H1 (cell line): ENCODE data around the gene ST6GALNAC3.

Experiments used
- CTCF ChIP-seq, 3 experiments: IDR thresholded peaks; 1 replicate in 2 of 3; 2 replicates in 1 of 3; pipeline versions ENCODE4 v1.5.1 to v1.6.1; 2011; ENCODE audit warnings: low read length in 3 of 3, mild to moderate bottlenecking in 3 of 3, inconsistent platforms in 2 of 3, low read depth in 1 of 3, moderate library complexity in 1 of 3; ENCODE audit not compliant: insufficient read depth in 1 of 3; ENCODE audit errors: control extremely low read depth in 1 of 3
- GABPA ChIP-seq: IDR thresholded peaks from 2 replicates; pipeline ENCODE4 v1.6.1; 2011; ENCODE audit warnings: mild to moderate bottlenecking, low read length, moderate library complexity, borderline replicate concordance; ENCODE audit not compliant: insufficient read depth
- MAX ChIP-seq: IDR thresholded peaks from 2 replicates; pipeline ENCODE4 v1.6.1; 2012; ENCODE audit warnings: inconsistent platforms
- POU5F1 ChIP-seq: IDR thresholded peaks from 2 replicates; pipeline ENCODE4 v1.6.1; 2011; ENCODE audit warnings: low read depth, mild to moderate bottlenecking, low read length, moderate library complexity
- RNF2 ChIP-seq: fragments of 200-900, 300-1000 bp; sonication (generic); IDR thresholded peaks from 2 replicates; pipeline ENCODE4 v1.7.1; 2016; ENCODE audit warnings: borderline replicate concordance, low read depth, mild to moderate bottlenecking, antibody characterized with exemption, low read length; ENCODE audit not compliant: poor library complexity, severe bottlenecking; ENCODE audit errors: missing control alignments
- RXRA ChIP-seq: IDR thresholded peaks from 2 replicates; pipeline ENCODE4 v1.6.1; 2011; ENCODE audit warnings: low read depth, mild to moderate bottlenecking, low read length, moderate library complexity; ENCODE audit not compliant: insufficient read depth
- SIN3A ChIP-seq, 2 experiments: IDR thresholded peaks in 1 of 2; conservative IDR thresholded peaks in 1 of 2; 2 replicates each; pipeline ENCODE4 v1.6.1; 2011 to 2012; ENCODE audit warnings: low read length in 2 of 2, improper control_type of control experiment in 1 of 2, low read depth in 1 of 2, mild to moderate bottlenecking in 1 of 2
- TAF1 ChIP-seq: IDR thresholded peaks from 2 replicates; pipeline ENCODE4 v1.6.1; 2011; ENCODE audit warnings: mild to moderate bottlenecking, low read depth, low read length

DNA sequence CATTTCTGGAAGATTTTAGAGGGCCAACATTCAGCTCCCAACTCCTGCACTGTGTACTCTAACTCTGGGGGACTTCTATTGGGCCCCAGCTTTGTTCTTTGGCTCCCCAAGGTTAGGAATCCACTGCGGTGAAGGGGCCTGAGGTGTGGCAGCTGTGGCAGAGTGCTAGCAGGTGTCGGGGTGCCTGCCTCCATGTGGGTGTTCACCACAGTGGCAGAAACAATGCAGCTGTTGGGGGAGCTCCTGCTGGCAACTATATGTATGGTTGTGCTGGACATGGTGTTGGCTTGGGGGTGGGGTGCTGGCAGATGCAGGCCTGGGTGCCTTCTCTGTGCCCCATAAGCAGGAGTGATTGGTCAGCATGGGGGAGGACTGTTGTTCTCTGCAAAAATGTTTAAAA, 95.5 kb downstream of the ST6GALNAC3 start:
- TF ChIP-seq TAF1 (no peak), RNF2 (no peak), SIN3A (conservative IDR thresholded peaks at IDR 0.05 in 1 of 2, IDR thresholded peaks at IDR 0.05 in 1 of 2; ENCODE audit: low read depth in 1 of 2, low read length in 2 of 2) (no peak), RXRA (no peak), POU5F1 (no peak), CTCF (IDR thresholded peaks at IDR 0.05; ENCODE audit: control extremely low read depth in 1 of 3, insufficient read depth in 1 of 3, low read depth in 1 of 3, low read length in 3 of 3) (no peak), GABPA (no peak), MAX (no peak)
